Measurements from ENCODE around the gene AAK1. TPM values are rescaled to one million over a fixed set of nuclear protein-coding genes. Genes with fewer than 3 reads are reported as not detected.

The AAK1 gene
- total and polyA plus RNA-seq, 12 donors: 26.2 to 106 (median 68.5) TPM

GRCh38 chr2:69499966-69500365 lies 143.6 kb downstream of the AAK1 start:
- TF ChIP-seq CTCF (IDR thresholded peaks at IDR 0.05): no peak
- TF ChIP-seq POLR2A (IDR thresholded peaks at IDR 0.05): no peak
- no peak for DNase-seq
- Histone ChIP-seq H3K9me3 (replicated peaks in 1 of 3) (no peaks in the 10 kb centered on the region), H3K27me3 (no peaks in the 10 kb centered on the region), H3K4me1 (replicated peaks in 1 of 2) (peaks cover 0 to 10% of the 10 kb centered on the region in 2 donors), H3K27ac (no peak overlapping the region), H3K4me3 (no peak overlapping the region), H3K36me3 (replicated peaks in 1 of 2) (peaks cover 0 to 27% of the 10 kb centered on the region in 2 donors)
- WGBS, 4 donors: 67 to 72% (median 68%) methylated on average over 3 of the region's 3 CpGs
- intact Hi-C loops (cut with DNase I): no loop called here

- H3K4me3 ChIP-seq: no peak overlapping the region
- no peaks in the 10 kb centered on the region for H3K27me3 ChIP-seq
- H3K4me1 ChIP-seq (replicated peaks in 1 of 2): peaks cover 0 to 10% of the 10 kb centered on the region in 2 donors
- peaks cover 0 to 25% of the 10 kb centered on the region in 2 donors for H3K36me3 ChIP-seq (replicated peaks in 1 of 2)
- no peak for DNase-seq
- TF ChIP-seq CTCF (IDR thresholded peaks at IDR 0.05): no peak
- TF ChIP-seq POLR2A (IDR thresholded peaks at IDR 0.05): no peak
- no peak overlapping the region for H3K27ac ChIP-seq
- no peaks in the 10 kb centered on the region for H3K9me3 ChIP-seq (replicated peaks in 1 of 3)
- WGBS, 4 donors: 67 to 84% (median 76%) methylated on average over 3 of the region's 3 CpGs
- intact Hi-C loops (cut with DNase I): no loop called here
Observed at GRCh38 chr2:69499242-69499641, 144.3 kb downstream of the AAK1 start.

GRCh38 chr2:69495861-69496260 lies 147.7 kb downstream of the AAK1 start:
- Histone ChIP-seq H3K4me1 (replicated peaks in 1 of 2) (peaks cover 0 to 13% of the 10 kb centered on the region in 2 donors), H3K36me3 (replicated peaks in 1 of 2) (peaks cover 0 to 11% of the 10 kb centered on the region in 2 donors), H3K9me3 (replicated peaks in 1 of 3) (no peaks in the 10 kb centered on the region), H3K4me3 (no peak overlapping the region), H3K27ac (no peak overlapping the region), H3K27me3 (no peaks in the 10 kb centered on the region)
- TF ChIP-seq CTCF (IDR thresholded peaks at IDR 0.05): no peak
- no peak for TF ChIP-seq POLR2A (IDR thresholded peaks at IDR 0.05)
- 90 to 95% (median 93%) methylated on average over 3 of the region's 3 CpGs for WGBS, 4 donors
- intact Hi-C loops (cut with DNase I): no loop called here
- DNase-seq: no peak

GRCh38 chr2:69495008-69495407 lies 148.5 kb downstream of the AAK1 start:
- TF ChIP-seq CTCF (IDR thresholded peaks at IDR 0.05): no peak
- TF ChIP-seq POLR2A (IDR thresholded peaks at IDR 0.05): no peak
- Histone ChIP-seq H3K4me1 (replicated peaks in 1 of 2) (peaks cover 0 to 20% of the 10 kb centered on the region in 2 donors), H3K9me3 (replicated peaks in 1 of 3) (no peaks in the 10 kb centered on the region), H3K27me3 (no peaks in the 10 kb centered on the region), H3K36me3 (replicated peaks in 1 of 2) (peaks cover 0 to 11% of the 10 kb centered on the region in 2 donors), H3K27ac (no peak overlapping the region), H3K4me3 (no peak overlapping the region)
- DNase-seq: no peak
- 56 to 89% (median 83%) methylated on average over 3 of the region's 3 CpGs for WGBS, 4 donors
- intact Hi-C loops (cut with DNase I): no loop called here

Data from adrenal gland (tissue), 12 donors.